Stimulated activated CD4-positive, alpha-beta T cell treated with anti-CD3 and anti-CD28 coated beads, Interleukin-15, amount 100 ng/mL, for 1 hour (primary cell): ENCODE results near the gene ANKRD63.
A peak's percentile ranks its signal among the peaks of the same experiment; 100 is the strongest.

Source experiments
- DNase-seq, 2 donors: peaks; one replicate each; pipeline ENCODE4 v3.0.0-alpha.2; 2020; ENCODE audit warnings: low read depth in 1 of 2, low spot score in 1 of 2

The ANKRD63 gene

DNA sequence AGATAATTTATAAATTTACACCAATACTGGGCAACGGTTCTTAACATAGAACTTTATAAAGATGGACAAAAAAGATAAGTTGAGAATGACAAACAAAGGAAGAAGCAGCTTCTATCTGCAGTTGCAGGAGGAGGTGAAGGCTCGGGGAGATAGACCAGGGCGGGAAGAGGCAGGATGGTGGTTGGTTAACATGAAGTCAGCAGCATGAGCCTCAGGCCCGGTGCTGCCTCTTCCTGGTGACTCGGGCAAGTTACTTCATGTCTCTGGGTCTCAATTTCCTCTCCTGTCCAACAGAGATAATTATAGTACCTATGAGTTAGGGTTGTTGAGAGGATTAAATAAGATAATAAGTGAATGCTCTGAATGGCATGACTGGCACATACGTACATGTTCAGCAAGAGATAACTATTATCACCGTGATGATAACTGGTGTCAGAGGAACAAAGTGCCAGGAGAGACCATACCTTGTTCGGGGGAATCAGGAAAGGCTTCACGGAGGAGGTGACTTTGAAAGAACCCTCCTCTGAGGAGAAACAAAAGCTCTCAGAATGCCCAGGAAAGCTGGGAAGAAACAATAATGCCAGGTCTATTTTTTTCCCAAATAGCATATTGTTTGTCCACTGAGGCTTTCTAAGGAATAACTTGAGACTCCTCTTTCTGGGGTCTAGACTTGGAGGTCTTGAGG, 39.6 kb downstream of the ANKRD63 start:
- DNase-seq, result no peak

DNA sequence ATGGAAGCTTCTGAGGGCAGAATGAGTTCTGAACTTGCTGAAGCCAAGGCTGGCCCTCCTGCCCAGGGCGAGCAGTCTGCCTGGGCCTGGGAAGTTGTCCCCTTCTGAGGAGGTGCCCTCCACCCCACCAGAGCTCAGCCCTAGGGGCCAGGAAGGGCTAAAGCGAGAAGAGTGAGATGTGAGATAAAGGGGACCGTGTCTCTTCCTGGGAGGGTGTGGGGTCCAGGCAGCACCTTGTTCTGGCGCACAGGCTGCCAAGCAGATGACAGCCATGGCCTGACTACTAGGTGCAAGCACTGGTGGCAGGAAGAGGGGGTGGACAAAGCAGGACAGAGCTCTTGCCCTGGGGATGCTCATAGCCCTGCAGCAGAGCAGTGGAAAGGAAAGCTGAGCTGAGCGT, 40.3 kb downstream of the ANKRD63 start:
- no peak for DNase-seq

DNA sequence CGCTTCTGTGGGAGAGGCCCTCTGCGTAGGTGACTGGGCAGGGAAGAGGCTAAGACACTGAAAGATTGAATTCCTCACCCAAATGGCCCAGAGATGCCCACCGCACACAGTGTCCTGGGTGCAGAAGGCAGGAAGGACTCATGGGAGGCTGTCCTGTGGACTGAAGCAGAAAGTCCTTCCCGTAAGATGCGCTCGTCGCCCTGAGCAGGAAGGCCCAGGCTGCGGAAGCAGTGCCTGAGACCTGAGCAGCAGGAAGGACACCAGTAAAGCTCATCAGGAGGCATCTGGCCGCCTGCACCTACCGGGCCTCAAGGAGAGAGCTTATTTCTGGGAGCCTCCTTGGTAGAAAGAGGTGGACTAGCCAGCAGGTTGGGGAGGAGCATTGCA, 40.7 kb downstream of the ANKRD63 start:
- DNase-seq, result no peak

DNA sequence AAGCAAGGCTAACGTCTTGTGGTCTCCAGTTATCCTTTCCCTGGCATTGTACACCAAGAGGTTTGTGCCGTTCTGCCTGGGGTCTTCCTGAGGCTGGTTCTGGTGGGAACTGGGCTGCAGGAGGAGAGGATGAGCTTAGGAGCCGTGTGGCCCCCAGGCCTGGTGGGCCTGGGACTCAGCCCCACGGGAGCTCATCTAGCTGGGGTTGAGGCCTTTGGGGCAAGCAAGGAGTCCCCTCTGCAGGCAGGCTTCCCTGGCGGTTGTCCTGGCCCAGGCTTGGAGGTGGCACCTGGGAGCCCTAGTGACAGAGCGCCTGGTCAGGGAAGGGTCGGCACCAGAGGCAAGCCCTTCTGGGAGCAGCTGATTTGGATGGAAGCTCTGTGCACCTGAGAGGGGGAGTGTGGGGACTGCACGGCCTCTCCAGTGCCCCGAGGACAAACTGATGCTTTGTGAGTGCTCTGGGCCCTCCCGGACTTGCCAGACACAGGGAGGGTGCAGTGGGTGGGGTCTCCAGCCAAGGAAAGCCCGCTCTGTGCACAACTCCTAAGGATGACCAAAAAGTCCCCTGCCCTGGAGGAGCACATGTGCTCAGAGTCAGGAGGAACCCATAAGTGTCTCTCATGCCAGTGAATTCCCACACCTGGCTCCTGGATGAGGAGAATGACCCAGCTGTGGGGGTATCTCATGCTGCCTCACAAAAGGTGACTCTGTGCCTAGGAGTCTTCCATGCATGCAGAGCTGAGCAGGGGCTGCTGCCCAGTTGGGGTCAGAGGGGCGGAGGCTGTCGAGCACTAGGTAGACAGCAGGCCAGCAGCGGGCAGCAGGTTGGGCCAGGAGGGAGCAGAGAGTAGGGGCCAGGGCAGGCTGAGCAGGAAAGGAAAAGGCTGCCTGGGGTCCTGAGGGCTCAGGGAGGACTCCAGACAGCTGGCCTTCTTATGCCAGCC, 41.3 kb downstream of the ANKRD63 start:
- no peak for DNase-seq

DNA sequence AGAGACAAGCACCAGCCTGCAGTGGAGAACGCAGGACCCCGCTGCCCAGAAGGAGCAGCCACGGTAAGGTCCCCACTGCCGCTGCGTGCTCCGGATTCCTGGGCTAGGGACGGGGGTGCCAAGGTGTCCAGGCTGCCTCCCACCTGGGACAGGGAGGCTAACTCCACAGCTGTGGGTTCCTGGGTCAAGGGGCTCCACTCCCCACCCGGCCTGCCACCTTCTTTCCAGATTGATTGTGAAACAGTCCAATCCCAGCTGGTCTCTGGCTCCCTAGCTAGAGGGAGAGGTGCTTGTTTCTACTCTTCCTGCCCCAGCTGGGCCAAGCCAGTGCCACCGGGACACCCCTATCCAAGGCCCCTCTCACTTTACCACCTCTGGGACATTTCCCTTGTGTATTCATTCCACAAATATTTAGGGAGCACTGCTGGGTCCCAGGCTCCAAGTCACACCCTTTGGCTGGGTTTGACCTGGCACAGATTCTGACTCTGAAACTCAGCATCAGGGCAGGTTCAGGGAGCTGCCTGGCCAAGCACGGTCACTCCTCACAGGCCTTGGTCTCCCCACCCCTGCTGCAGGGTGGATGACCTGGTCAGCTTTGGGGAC, 42.1 kb downstream of the ANKRD63 start:
- no peak for DNase-seq

DNA sequence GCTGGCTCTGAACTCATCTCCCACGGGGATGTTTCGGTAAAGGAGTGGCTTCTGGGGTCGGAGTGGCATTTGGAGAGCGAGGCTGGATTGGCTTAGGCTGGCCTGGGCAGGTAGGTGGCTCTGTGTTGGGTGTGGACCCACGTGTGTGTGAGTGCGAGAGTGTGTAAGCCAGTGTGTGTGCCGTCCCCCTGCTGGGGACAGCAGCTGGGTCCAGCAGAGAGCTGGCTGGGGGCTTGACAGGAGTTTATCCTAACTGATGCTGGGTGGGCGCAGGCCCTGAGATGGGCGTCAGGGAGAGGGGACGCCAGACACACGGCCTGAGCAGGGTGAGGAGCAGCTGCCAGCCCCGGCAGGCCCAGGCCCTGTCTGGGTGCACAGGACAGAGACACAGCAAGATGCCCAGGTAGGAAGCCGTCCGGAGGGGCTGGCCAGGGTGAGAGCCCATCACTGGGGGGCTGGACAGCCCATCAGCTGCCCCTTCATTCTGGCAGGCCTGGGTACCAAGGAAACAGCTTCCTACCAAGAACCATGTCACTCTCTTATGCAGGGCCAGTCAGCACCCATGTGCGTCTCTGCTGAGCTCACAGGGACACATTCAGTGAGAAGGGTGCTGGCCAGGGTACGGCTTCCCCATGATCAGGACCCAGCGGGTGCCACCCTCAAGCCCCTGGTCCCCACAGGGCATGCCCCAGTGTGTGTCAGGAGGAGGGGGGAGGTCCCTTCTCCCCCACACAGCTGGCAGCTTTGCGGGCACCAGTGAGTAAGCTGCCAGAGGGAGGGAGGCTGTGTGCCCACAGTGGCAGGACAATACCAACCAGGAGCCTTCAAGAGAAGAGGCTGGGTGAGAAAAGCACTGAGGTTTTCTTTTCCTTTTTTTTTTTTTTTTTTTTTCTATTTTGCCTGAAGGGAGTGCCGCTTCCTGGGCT, 42.9 kb downstream of the ANKRD63 start:
- DNase-seq, result no peak

DNA sequence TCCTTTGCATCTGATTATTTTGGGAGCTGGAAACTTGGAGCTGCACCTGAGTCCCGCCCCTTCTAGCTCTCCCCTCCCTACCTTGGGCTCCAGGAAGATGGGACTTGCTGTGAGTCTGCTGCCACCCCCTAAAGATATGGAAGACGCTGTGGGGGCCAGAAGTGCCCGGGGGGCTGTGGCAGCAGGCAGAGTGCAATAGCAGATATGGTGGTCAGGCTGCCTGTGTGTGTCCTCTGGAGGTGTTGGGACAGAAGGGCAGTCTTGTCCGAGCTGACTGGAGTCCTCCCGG, 43.5 kb downstream of the ANKRD63 start:
- DNase-seq, result no peak

DNA sequence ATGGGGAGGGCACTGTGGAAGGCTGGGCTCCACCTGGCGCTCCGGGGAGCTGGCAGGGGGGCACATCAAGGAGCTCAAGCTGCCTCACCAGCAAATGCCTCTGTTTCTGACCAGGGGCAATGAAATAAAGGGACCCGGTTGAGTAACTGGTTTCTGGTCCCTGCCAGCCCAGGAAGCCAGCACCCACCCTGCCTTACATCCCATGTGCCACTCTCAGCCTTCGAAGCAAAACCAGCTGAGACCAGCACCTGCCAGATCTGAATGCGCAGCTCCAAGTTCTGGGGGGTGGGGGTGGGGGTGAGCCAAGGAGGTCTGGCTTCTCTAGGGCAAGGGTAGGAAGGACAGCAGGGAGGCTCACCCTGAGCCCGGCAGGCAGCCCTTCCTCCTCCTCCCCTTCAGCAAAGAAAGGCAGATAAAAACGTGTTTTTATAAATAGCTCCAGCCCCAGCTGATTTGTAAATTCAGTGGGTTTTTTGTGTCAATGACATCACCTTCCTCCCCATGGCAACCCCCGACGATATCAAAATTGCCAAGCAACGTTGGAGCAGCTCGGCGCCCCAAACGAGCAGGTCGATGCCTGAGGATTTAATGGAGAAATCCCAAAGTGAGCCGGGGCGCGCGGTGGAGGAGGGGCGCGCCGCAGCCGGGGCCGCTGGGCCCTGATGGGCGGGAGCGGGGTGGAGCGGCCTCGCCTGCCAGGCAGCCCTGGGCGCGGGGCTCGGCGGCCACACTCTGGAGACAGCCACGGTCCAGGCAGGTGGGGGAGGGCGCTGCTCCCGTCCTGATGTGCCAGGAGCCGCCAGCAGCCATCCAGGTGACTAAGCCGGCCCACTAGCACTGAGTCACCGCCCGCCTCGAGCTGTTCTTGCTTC, 44.1 kb downstream of the ANKRD63 start, which contains the start of gene PAK6:
Gene PAK6, plus strand, starts transcription at position 532 of the 872 bp plus-strand sequence. CDS start 25,723 bp downstream, outside the sequence.
- DNase-seq, result peak in 1 of 2 donors; percentile 20

DNA sequence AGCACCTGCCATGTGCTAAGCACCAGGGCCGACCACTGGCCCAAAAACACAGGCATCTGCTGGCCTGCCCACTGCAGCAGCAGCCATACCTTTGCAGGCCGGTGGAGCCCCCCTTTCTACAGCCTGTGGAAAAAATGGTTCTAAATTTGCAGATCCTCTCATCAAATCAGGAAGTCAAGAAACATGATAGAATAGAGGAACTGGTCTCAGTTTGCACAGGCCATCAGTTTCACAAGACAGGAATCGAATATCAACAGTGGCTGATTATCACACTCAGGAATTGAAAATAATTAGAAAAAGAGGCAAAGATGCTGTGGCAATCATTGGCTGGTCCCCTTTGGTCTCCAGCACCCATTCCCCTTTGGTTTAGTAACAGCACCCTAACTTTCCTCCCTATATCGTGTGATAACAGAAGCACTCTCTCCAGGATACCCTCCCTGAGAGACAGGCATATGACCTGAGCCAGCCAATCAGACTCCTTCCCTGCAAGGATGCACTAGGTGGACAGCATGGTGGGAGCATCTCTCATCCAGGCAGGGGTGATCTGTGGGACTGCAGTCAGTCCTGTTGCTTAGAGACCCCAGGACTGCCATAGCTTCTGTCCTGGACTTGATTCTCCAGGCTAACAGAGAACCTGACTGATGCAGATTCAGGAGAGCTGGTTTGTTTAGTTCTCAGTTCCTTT, 47.5 kb downstream of the ANKRD63 start:
- DNase-seq, result no peak

DNA sequence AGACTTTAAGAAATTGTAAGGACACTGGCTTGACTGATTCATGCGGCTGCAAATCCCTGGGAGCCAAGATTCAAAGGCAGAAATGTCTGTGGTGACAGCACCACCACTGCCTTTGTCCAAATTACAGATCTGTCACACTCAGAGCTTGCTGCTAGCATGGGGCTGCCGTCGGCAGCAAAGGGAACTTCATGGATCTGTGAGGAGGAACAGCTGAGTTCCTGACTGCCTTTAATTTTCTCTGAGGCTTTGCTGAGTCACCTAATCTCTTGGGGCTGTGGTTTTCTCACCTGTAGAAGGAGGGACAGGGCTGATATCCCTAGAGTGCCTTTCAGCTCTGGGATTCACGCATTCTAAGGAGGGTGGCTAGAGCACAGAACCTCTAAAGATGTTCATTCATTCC, 48.1 kb downstream of the ANKRD63 start:
- DNase-seq, result no peak

DNA sequence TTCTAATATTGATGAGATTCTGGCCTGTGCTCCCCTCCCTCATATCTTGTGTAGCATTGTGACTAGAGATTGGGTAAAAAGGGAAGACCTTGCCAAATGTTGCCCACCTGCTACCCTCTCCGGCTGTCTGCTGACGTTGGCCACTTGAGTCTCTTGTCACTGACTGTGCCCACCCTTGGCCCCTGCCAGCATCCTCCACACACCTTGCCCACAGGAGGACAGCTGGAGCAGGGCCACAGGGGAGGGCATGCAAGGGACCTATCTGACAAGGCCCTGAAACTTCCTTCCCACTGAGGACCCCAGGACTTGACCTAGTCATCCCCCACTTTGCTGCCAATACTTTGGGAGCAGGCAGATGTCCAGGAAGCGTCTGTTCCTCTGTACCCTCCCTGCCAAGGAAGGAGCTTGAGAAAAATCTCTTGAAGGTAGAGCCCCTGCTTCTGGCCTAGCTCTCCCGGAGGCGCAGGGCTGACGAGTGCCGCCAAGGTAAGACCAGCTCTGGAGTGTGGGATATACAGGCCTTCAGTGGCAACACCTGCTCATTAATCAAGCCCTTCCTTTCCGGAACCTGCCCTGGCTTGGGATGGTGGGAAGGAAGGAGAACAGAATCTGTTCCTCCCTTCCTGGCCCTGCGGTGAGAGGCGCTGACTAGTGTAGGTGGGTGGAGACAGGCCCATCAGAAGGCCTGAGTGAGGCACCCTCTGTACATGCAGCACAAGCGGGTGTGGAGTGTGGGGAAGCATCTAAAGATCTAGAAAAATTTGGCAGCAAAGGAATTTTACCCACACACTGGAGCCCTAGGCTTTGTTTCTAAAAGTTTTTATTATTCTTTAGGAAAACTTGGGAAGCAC, 48.9 kb downstream of the ANKRD63 start:
- no peak for DNase-seq

DNA sequence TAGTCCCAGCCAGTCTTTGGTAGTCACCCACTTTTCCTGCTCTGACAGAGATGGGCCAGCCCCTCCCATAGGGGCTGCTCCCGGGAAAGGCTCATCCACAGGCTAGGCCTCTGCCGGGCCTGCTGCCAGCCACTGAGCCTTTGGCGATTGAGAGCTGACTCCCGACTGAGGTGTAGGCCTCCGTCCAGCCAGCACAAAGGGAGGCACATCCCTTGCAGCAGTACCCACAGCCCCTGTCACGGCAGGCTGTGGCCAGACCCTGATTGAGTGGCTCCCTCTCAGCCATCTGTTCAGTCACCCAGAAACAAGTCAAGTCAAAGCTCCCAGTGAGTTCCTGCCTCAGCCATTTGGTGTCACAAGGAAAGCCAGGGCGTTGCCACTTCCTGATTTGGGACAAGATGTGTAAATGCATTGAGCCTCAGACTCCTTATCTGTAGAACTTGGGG, 50.2 kb downstream of the ANKRD63 start:
- no peak for DNase-seq
